ENCODE data around the gene SLC6A14.

Gene SLC6A14

GRCh38 chrX:116436358-116436816 lies at the start of gene SLC6A14:
SLC6A14 (plus strand) TSS chrX:116436606; CDS start chrX:116436710, 104 bp downstream.
- DNase-seq: no peak

DNA sequence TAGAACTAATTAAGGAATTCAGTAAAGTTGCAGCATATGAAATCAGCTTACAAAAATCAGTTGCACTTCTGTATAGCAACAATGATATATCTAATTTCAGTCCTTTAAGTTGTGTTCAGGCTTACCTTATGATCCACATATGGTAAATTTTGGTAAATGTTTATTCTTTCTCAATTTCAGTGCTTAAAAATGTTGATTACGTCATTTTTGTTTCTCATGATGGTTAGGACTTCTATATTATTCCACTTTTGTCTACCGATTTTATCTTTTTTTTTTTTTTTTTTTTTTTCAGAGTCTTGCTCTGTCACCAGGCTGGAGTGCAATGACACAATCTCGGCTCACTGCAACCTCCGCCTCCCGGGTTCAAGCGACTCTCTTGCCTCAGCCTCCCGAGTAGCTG lies 40.7 kb upstream of the SLC6A14 start:
- DNase-seq: no peak

DNA sequence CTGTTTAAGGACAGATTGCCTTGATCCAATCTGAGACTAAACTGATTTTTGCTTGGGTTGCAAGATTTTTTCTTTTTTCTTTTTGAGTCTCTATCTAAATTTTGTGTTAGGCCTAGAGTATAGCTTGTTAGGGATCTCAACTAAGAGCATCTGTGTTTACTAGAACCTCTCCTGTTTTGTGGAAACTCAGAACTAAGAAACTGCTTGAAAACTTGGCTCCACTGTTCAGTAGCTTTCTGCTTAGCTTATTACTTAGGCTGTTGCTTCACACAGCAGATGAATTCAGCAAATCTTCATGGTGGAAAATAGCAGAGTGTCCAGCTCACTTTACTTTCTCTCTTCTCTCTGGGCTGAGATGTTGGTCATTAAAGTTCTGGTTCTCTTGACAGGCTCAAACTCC lies 36.7 kb upstream of the SLC6A14 start:
- DNase-seq: no peak

DNA sequence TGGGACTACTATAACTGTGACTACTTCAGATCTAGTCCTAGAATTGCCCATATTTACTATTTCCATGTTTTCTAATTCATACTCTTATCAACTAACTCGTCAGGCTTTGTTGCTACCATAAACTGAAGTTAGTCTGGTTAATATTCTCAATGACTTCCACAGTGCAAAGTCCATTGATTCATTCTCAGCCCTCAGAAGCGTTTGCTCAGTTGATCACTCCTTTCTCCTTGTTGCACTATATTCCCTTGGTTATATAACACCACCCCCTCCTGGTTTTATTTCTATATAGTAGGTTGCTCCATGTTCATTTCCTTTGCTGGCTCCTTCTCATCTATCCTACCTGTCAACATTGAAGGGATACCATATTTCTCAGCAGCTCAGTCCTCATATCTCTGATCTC lies 27.2 kb upstream of the SLC6A14 start:
- no peak for DNase-seq

DNA sequence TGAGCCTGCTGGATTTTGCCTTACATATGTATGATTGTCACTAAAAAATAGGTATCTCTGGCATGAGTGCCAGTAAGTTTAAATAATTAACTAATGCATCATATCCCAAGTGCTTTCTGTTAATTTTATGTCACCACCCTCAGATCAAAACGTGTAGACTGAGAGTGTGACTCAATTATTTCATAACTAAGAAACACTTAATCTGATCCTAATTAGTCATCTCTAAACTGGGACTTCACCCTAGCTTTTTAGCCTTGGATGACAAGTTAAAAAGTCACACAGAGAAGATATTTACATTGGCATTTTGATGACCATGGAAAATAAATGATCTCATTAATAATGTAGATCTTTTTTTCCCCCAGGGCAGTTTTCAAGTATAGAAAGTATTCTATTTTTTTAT lies 23.1 kb upstream of the SLC6A14 start:
- DNase-seq: no peak

DNA sequence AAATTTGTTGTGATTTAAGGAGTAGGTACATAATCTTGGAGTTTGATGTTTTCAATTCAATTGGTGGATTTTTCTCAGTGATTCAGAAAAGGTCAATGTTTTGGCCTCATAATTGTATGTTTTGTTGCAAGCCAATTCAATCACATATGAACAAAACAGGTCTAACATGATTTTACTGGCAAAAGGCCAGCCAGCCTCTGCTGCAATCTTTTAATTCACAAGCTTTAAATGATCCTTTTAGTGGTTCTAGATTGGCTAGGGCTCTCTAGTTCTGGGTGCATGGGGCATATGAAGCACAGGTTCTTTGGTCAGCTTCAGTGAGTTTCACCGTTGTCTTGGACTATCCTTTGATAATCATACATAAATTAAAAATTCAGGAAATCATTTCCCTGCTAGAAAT lies 19.2 kb upstream of the SLC6A14 start:
- DNase-seq: no peak

- DNase-seq: no peak
Observed at GRCh38 chrX:116417968-116418367, 18.4 kb upstream of the SLC6A14 start.

DNA sequence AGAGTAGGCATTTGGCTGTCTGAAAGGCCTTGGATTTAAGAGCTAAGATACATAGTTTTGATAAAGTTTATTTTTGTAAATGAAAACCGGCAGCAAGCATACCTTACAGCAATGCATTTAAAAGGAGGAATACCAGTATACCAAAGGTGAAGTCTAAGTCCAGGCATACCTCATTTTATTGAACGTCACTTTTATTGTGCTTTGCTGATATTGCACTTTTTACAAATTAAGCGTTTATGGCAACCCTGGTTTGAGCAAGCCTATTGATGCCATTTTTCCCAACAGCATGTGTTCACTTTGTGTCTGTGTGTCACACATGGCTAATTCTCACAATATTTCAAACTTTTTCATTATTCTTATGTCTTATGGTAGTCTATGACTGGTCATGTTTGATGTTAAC lies 8.4 kb upstream of the SLC6A14 start:
- no peak for DNase-seq

DNA sequence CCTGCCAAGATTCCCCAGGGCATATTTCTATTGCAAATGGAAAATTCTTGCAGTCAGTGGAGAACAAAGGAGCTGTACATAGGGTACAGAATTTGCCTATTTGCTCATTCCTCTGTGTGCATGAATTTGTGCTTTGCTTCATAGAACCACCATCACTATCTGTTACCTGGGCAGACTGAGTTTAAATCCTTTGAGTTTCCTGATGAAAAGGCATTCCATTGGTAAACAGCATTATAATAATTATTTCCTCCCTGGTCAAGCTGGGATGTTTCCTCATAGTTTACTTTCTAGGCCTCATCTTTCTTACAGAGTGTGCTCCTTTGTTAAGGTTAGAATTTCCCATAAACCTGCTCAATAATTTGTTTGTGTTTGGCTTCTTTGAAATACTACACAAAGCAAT lies 809 bp upstream of the SLC6A14 start:
- DNase-seq: no peak

- DNase-seq: no peak
Observed at GRCh38 chrX:116449156-116449555, 12.8 kb downstream of the SLC6A14 start.

DNA sequence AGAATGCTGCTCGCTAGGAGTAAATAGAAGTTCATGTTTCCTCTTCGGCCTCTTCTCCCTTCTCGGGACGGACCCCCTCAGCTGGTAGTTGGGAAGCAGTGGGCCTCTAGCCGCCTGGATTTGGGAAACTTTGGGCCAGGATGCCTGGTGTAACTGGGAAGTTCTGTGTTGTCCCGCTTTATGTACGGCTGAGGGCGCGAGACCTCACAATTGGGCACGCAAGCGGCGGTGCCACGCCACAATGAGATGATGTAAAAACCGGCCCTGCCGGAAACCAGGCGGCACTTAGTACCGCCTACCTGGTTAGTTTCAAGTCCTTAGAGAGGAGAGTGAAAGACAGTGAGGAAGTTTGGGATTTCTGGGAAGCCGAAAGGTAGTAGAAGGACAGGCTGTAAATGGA lies 26.4 kb downstream of the SLC6A14 start, which contains the start of gene CT83:
TSS of gene CT83 (minus strand) at position 155 of the 400 bp plus-strand sequence. CDS start at position 35, 120 bp downstream.
- no peak for DNase-seq

DNA sequence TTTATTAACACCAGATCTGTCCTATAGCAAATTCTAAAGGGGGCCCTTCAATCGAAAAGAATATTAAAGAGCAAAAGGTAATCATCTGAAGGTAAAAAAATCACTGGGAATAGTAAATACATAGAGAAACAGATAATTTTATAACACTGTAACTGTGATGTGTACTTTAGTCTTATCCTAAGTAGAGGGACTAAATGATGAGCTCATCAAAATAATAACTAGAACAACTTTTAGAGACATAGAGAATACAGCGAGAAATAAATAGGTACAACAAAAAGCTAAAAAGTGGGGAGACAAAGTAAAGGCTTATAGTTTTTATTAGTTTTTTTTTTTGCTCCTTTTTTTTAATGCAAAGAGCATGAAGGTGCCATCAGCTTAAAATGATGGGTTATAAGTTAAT lies 43.7 kb downstream of the SLC6A14 start:
- DNase-seq: no peak

GRCh38 chrX:116490104-116490503 lies 53.7 kb downstream of the SLC6A14 start:
- no peak for DNase-seq

- no peak for DNase-seq
Observed at GRCh38 chrX:116493271-116493670, 56.9 kb downstream of the SLC6A14 start.

DNA sequence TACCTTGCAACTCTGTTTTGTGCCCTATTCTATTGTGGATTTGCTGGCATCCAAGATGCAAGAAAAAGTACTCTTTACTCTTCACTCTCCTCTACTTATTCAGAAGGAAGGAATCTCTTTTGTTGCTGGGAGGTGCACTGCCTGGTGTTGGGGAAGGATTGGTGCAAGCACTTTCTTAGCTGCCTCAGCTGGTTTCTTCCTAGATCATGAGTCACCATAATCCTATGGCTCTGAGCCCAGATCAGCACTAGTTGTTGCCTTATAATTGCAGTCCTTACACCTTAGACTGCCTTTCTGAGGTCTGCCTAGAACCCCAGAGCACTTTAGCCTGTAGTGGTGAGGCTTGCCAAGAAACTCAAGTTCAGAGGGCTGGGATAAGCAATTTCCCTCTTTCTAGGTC lies 63.4 kb downstream of the SLC6A14 start:
- DNase-seq: no peak
